Heart left ventricle (tissue), 16 donors: ENCODE measurements around the gene R3HDML. TPM values are rescaled to one million over a fixed set of nuclear protein-coding genes. Genes with fewer than 3 reads are reported as not detected.

Experiments used
- ATAC-seq, 4 donors: fragments of 200-7000 bp; cut with Tn5 transposase; one replicate each; pipeline ENCODE4 v1.9.1; 2020 to 2022; ENCODE audit warnings: moderate library complexity in 4 of 4, mild to moderate bottlenecking in 3 of 4, moderate number of reproducible peaks in 1 of 4
- DNase-seq, 5 donors: peaks; one replicate each; pipeline ENCODE4 v3.0.0-alpha.2; 2020
- H3K27ac ChIP-seq, 12 donors: fragments of 200-600 bp; sonication (generic) in 4 of 12; one replicate each; pipeline versions ENCODE4 v1.5.0 to v1.8.0; 2016 to 2022; ENCODE audit warnings: mild to moderate bottlenecking in 2 of 12
- H3K27me3 ChIP-seq, 9 donors: fragments of 200-600 bp; sonication (generic) in 2 of 9; one replicate each; pipeline versions ENCODE4 v1.5.1 to v1.8.0; 2016 to 2022; ENCODE audit warnings: mild to moderate bottlenecking in 3 of 9
- H3K36me3 ChIP-seq, 9 donors: fragments of 200-600 bp; sonication (generic) in 2 of 9; one replicate each; pipeline versions ENCODE4 v1.5.0 to v1.8.0; 2018 to 2022; ENCODE audit warnings: mild to moderate bottlenecking in 2 of 9
- H3K4me1 ChIP-seq, 12 donors: fragments of 200-600 bp; sonication (generic) in 4 of 12; one replicate each; pipeline versions ENCODE4 v1.5.0 to v1.8.0; 2016 to 2022; ENCODE audit warnings: mild to moderate bottlenecking in 3 of 12
- H3K4me3 ChIP-seq, 12 donors: fragments of 200-600 bp; sonication (generic) in 4 of 12; one replicate each; pipeline versions ENCODE4 v1.5.0 to v1.8.0; 2017 to 2022; ENCODE audit warnings: mild to moderate bottlenecking in 9 of 12, moderate library complexity in 4 of 12
- H3K9me3 ChIP-seq, 12 donors: fragments of 200-600 bp; sonication (generic) in 4 of 12; one replicate each; pipeline versions ENCODE4 v1.5.0 to v1.8.0; 2016 to 2022; ENCODE audit warnings: mild to moderate bottlenecking in 1 of 12
- POLR2A ChIP-seq, 2 donors: fragments of 450-650 bp; IDR thresholded peaks; one replicate each; pipeline ENCODE4 v1.6.1; 2017; ENCODE audit warnings: antibody characterized with exemption in 2 of 2, mild to moderate bottlenecking in 2 of 2, moderate library complexity in 2 of 2
- WGBS, 4 donors: extraction: QIAGEN DNeasy Blood & Tissue Kit in 2 of 4; methylation state at CpG; one replicate each; pipeline versions ENCODE4 v1.1.5 to v1.1.7; 2013 to 2018; 5-methylcytosine and 5-hydroxymethylcytosine counted together
- intact Hi-C, 10 donors: fragments of 100-400 bp; cut with DNase I; formaldehyde crosslinking; loops; one replicate each; pipeline versions ENCODE4 v1.11.1 to v1.14.2; 2022
- polyA plus RNA-seq, 2 donors: library from polyadenylated mRNA; stranded (reverse); fragments of 200-250 nt; gene quantifications; one replicate each; pipeline ENCODE4 v1.2.3, GENCODE V29; 2013
- total RNA-seq, 9 donors: library from RNA; depleted of rRNA in 2 of 9; stranded (reverse); fragments of >200 nt in 2 of 9; fragmentation: NEBNext Ultra II Directional in 3 of 9; extraction: Animal tissue kit (Norgen Biotek cat#: 25700) in 3 of 9; gene quantifications; one replicate each; pipeline versions ENCODE4 v1.1.0 to v1.2.4, GENCODE V29; 2016 to 2023
- TF ChIP-seq, protein P1 (sequence below), 12 donors: fragments of 200-600 bp; sonication (generic) in 4 of 12; IDR thresholded peaks; one replicate each; pipeline versions ENCODE4 v1.5.0 to v1.8.0; 2018 to 2022; ENCODE audit warnings: antibody characterized with exemption in 12 of 12, mild to moderate bottlenecking in 5 of 12
- donor health status: ischemic (EF 13 %, LVEDD 7.1; RV severe dilation, severe dysfunction).
- donor health status: healthy with polysubstance abuse.
- donor health status: DM: no; HTN: yes; CAD: no.
- donor health status: DM: no; HTN: no; CAD: no.
- donor health status: ischemic (EF 25% LVEDD 6.9; RV normal size, moderate dysfunction).
- donor health status: ischemic (EF 25% LVEDD 5.7; RV mildly dilated, moderate dysfunction).
- donor health status: healthy.
- donor health status: DM: yes; HTN: yes; CAD: no.
- donor health status: ischemic (EF 35%, LVEDD 5.7; RV mildly dilated, moderate dysfunction).
- donor health status: nonischemic (EF 11% LVEDD 7.7; RV severe dilation, severe dysfunction).
- donor health status: DM: yes; HTN: yes; CAD: no.
- donor health status: PGD.
- donor health status: ischemic (EF 29% LVEDD 5.4; RV normal size, mild dysfunction).
- donor health status: nonischemic (EF 23%, LVEDD 6.1; RV moderate dilation, normal function).

R3HDML gene
- total and polyA plus RNA-seq, 11 donors = not detected

DNA sequence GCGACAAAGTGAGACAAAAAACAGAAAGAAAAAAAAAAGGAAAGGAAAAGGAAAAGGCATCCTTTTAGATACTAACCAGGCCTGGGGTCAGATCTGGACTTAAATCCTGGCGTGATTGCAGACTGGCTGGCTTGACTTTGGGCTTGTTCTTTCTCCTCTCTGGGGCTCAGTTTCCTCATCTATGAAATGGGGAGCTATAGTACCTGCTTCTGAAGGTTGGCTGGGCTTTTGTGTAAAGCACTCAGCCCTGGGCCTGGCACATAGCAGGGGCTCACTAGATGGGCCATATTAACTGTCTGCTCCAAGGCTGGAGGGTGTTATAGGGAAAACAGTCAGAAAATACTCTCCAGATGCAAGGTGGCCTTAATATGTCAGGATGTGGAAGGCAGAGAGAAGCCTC, 1.2 kb upstream of the R3HDML start:
- intact Hi-C loops = no loop called here
- Histone ChIP-seq H3K4me1 (no peaks in the 10 kb centered on the region), H3K27ac (no peak overlapping the region), H3K36me3 (no peaks in the 10 kb centered on the region), H3K4me3 (no peak overlapping the region), H3K9me3 (no peaks in the 10 kb centered on the region), H3K27me3 (peaks cover 0 to 20% (median 0%) of the 10 kb centered on the region in 9 donors)
- TF ChIP-seq, protein P1, sequence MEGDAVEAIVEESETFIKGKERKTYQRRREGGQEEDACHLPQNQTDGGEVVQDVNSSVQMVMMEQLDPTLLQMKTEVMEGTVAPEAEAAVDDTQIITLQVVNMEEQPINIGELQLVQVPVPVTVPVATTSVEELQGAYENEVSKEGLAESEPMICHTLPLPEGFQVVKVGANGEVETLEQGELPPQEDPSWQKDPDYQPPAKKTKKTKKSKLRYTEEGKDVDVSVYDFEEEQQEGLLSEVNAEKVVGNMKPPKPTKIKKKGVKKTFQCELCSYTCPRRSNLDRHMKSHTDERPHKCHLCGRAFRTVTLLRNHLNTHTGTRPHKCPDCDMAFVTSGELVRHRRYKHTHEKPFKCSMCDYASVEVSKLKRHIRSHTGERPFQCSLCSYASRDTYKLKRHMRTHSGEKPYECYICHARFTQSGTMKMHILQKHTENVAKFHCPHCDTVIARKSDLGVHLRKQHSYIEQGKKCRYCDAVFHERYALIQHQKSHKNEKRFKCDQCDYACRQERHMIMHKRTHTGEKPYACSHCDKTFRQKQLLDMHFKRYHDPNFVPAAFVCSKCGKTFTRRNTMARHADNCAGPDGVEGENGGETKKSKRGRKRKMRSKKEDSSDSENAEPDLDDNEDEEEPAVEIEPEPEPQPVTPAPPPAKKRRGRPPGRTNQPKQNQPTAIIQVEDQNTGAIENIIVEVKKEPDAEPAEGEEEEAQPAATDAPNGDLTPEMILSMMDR (IDR thresholded peaks at IDR 0.05) = no peak
- no peak for TF ChIP-seq POLR2A (IDR thresholded peaks at IDR 0.05)
- DNase-seq (no peak), ATAC-seq (no peak)
- 67 to 86% (median 78%) methylated on average over 2 of the region's 2 CpGs for WGBS, 4 donors

DNA sequence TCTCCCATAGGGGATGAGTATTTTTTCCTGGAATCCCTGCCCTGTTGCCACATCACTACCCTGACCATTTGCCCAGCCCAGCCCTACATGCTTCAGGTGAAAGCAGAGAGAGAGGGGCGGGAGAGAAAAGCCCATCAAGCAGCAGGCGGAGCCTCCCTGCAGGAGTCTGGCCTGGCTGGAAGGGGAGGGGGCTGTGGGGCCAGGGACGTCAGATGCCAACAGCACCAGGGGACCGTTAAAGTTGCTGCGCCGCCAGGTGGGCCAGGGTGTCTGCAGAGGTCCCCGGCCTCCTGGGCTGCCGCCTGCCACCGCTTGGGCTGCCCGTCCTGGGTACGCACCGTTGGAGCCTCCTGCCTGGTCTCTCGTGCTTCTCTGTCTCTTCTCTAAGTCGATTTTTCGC, 757 bp upstream of the R3HDML start:
- Histone ChIP-seq H3K27ac (no peak overlapping the region), H3K36me3 (no peaks in the 10 kb centered on the region), H3K9me3 (no peaks in the 10 kb centered on the region), H3K27me3 (peaks cover 0 to 20% (median 0%) of the 10 kb centered on the region in 9 donors), H3K4me3 (no peak overlapping the region), H3K4me1 (no peaks in the 10 kb centered on the region)
- WGBS, 4 donors = 27 to 48% (median 37%) methylated on average over 13 to 15 of the region's 15 CpGs
- no peak for TF ChIP-seq POLR2A (IDR thresholded peaks at IDR 0.05)
- TF ChIP-seq, protein P1 (IDR thresholded peaks at IDR 0.05) = no peak
- no peak for DNase-seq
- intact Hi-C loops = no loop called here
- no peak for ATAC-seq

DNA sequence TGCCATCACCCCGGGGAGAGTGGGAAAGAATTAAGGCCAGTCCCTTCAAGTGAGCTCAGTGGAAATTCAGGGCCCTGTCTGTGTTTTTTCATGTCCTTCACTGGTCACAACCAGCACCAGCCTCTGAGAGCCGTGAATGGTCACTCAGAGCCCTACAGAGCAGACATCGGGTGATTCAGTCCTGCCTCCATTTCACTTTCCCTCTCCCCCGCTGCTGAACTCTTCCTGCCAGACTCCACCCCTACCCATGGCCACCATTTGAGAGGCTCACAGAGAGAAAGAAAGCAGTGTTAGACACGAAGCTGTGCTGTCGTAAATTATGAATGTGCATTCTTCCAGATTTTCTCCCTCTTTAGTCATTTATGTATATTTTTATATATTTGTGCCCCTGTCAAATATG, 5.4 kb downstream of the R3HDML start:
- ATAC-seq (peak in 1 of 4 donors; percentile 63), DNase-seq (no peak)
- no peaks in the 10 kb centered on the region for H3K36me3 ChIP-seq
- H3K9me3 ChIP-seq = no peaks in the 10 kb centered on the region
- H3K4me1 ChIP-seq = no peaks in the 10 kb centered on the region
- WGBS, 4 donors = 51 to 67% (median 55%) methylated on average over 6 of the region's 6 CpGs
- no peak overlapping the region for H3K4me3 ChIP-seq
- peak overlapping the region in 1 of 12 donors; percentile 39 for H3K27ac ChIP-seq
- intact Hi-C loops = no loop called here
- H3K27me3 ChIP-seq = peaks cover 0 to 3% (median 0%) of the 10 kb centered on the region in 9 donors
- TF ChIP-seq, protein P1 (IDR thresholded peaks at IDR 0.05) = no peak
- no peak for TF ChIP-seq POLR2A (IDR thresholded peaks at IDR 0.05)

DNA sequence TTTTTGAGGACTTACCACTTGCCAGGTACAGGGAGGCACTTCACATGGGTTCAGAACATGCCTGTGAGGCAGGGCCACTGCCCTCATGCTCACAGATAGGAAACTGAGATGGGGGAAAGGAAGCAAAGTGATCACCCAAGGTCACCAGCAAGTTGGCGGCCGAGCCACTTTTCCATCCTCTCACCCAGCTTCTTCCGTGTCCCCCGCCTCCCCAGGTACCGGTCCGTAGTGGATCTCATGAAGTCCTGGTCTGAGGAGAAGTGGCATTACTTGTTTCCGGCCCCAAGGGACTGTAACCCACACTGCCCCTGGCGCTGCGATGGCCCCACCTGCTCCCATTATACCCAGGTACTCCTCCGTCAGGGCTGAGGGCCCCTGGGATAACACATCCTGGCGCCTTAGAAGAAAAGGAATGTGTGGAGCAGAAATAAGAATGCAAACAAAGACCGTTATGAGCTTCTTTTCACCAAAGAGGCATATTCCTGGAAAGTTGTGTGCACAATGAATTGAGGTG, 6.4 kb downstream of the R3HDML start:
- TF ChIP-seq POLR2A (IDR thresholded peaks at IDR 0.05) = no peak
- TF ChIP-seq, protein P1 (IDR thresholded peaks at IDR 0.05) = no peak
- Histone ChIP-seq H3K4me3 (no peak overlapping the region), H3K27me3 (no peaks in the 10 kb centered on the region), H3K4me1 (no peaks in the 10 kb centered on the region), H3K36me3 (no peaks in the 10 kb centered on the region), H3K9me3 (no peaks in the 10 kb centered on the region), H3K27ac (no peak overlapping the region)
- ATAC-seq (no peak), DNase-seq (no peak)
- intact Hi-C loops = no loop called here
- 76 to 91% (median 79%) methylated on average over 12 of the region's 12 CpGs for WGBS, 4 donors
